SU-DHL-6 (cell line): ENCODE results near the gene SLC39A10.

ENCODE experiments used
- CTCF ChIP-seq: fragments of 200-600 bp; sonication (generic); IDR thresholded peaks from one replicate; pipeline ENCODE4 v1.5.1; 2017; ENCODE audit warnings: antibody characterized with exemption, mild to moderate bottlenecking, low read length, moderate library complexity; ENCODE audit not compliant: insufficient read depth, poor library complexity, severe bottlenecking
- EZH2phosphoT487 ChIP-seq: fragments of 200-600 bp; sonication (generic), shearing (Covaris generic); conservative IDR thresholded peaks from 2 replicates; pipeline ENCODE4 v1.6.1; 2018; ENCODE audit warnings: mild to moderate bottlenecking, antibody characterized with exemption, low read length, moderate library complexity, mixed read lengths

- TF ChIP-seq CTCF (no peak), EZH2phosphoT487 (no peak)
Measured at GRCh38 chr2:195608768-195609454, 48.1 kb upstream of the SLC39A10 start.
